HepG2 (cell line): ENCODE data around the gene ACTN4. TPM values are rescaled to one million over a fixed set of nuclear protein-coding genes. Genes with fewer than 3 reads are reported as not detected.
A peak's percentile ranks its signal among the peaks of the same experiment; 100 is the strongest.

Source experiments
- MED8 ChIP-seq: sonication (generic); formaldehyde crosslinking; IDR thresholded peaks from 2 replicates; pipeline ENCODE4 v1.8.1; 2023; ENCODE audit warnings: mild to moderate bottlenecking, missing genetic modification reagents; ENCODE audit not compliant: insufficient replicate concordance
- MXD4 ChIP-seq: IDR thresholded peaks from 2 replicates; pipeline ENCODE4 v1.6.1; 2016; ENCODE audit warnings: mild to moderate bottlenecking, missing biosample characterization, missing genetic modification reagents
- RBM39 ChIP-seq: fragments of 200-400 bp; formaldehyde crosslinking; IDR thresholded peaks from one replicate; pipeline ENCODE4 v1.6.1; 2018; ENCODE audit warnings: antibody characterized with exemption, mild to moderate bottlenecking, low read depth, low read length; ENCODE audit not compliant: poor library complexity, severe bottlenecking
- SALL1 ChIP-seq: sonication (generic); formaldehyde crosslinking; IDR thresholded peaks from 2 replicates; pipeline ENCODE4 v1.8.0; 2022; ENCODE audit warnings: mild to moderate bottlenecking, missing genetic modification reagents
- SMYD3 ChIP-seq: sonication (generic); formaldehyde crosslinking; IDR thresholded peaks from 2 replicates; pipeline ENCODE4 v1.8.1; 2023; ENCODE audit warnings: mild to moderate bottlenecking, missing genetic modification reagents
- TAF1 ChIP-seq: sonication (generic); formaldehyde crosslinking; IDR thresholded peaks from 2 replicates; pipeline ENCODE4 v1.4.0; 2020; ENCODE audit warnings: missing genetic modification reagents
- TBX2 ChIP-seq: sonication (generic); formaldehyde crosslinking; IDR thresholded peaks from 2 replicates; pipeline ENCODE4 v1.5.0; 2020; ENCODE audit warnings: missing genetic modification reagents, mild to moderate bottlenecking, borderline replicate concordance
- YEATS2 ChIP-seq: sonication (generic); formaldehyde crosslinking; IDR thresholded peaks from 2 replicates; pipeline ENCODE4 v1.4.0; 2020; ENCODE audit warnings: missing genetic modification reagents, borderline replicate concordance
- ZFP37 ChIP-seq: sonication (generic); formaldehyde crosslinking; IDR thresholded peaks from 2 replicates; pipeline ENCODE4 v1.4.0; 2020; ENCODE audit warnings: missing genetic modification reagents, borderline replicate concordance
- ZNF264 ChIP-seq: sonication (generic); formaldehyde crosslinking; IDR thresholded peaks from 2 replicates; pipeline ENCODE4 v1.4.0; 2020; ENCODE audit warnings: missing genetic modification reagents
- ZNF350 ChIP-seq: sonication (generic); formaldehyde crosslinking; IDR thresholded peaks from 2 replicates; pipeline ENCODE4 v1.4.0; 2020; ENCODE audit warnings: mild to moderate bottlenecking, low read depth, missing genetic modification reagents, borderline replicate concordance
- ZNF790 ChIP-seq: sonication (generic); formaldehyde crosslinking; IDR thresholded peaks from 2 replicates; pipeline ENCODE4 v1.8.0; 2022; ENCODE audit warnings: missing genetic modification reagents, mild to moderate bottlenecking, borderline replicate concordance
- ZNF879 ChIP-seq: sonication (generic); formaldehyde crosslinking; IDR thresholded peaks from 2 replicates; pipeline ENCODE4 v1.8.1; 2023; ENCODE audit warnings: missing genetic modification reagents
- polyA plus RNA-seq, 8 experiments: library from polyadenylated mRNA; depleted of rRNA in 3 of 8; stranded (reverse) in 7 of 8; unstranded in 1 of 8; fragments of >200 nt; fragmentation: Illumina TruSeq in 4 of 8; extraction: Trizol in 4 of 8; gene quantifications; 2 replicates each; pipeline versions ENCODE4 v1.2.1 to v1.2.3, GENCODE V29; 2011 to 2016; ENCODE audit warnings: low read depth in 4 of 8, missing spikeins in 1 of 8, mixed read lengths in 1 of 8; ENCODE audit not compliant: insufficient read depth in 1 of 8
- total RNA-seq, 5 experiments: library from RNA; depleted of rRNA; stranded (reverse); fragments of >200 nt; fragmentation: Illumina TruSeq; extraction: Trizol; gene quantifications; 2 replicates each; pipeline ENCODE4 v1.2.3, GENCODE V29; 2016; ENCODE audit warnings: low read depth in 1 of 5
- TF ChIP-seq, protein P1 (sequence below): IDR thresholded peaks from 2 replicates; pipeline ENCODE4 v1.4.0; 2020; ENCODE audit warnings: mild to moderate bottlenecking, missing genetic modification reagents
- TF ChIP-seq, protein P2 (sequence below): sonication (generic); formaldehyde crosslinking; IDR thresholded peaks from 2 replicates; pipeline ENCODE4 v1.8.0; 2022; ENCODE audit warnings: mild to moderate bottlenecking, missing genetic modification reagents; ENCODE audit not compliant: insufficient replicate concordance
- TF ChIP-seq, protein P3 (sequence below): sonication (generic); formaldehyde crosslinking; IDR thresholded peaks from 2 replicates; pipeline ENCODE4 v1.4.0; 2020; ENCODE audit warnings: missing genetic modification reagents
- TF ChIP-seq, protein P4 (sequence below): sonication (generic); formaldehyde crosslinking; IDR thresholded peaks from 2 replicates; pipeline ENCODE4 v1.4.0; 2020; ENCODE audit warnings: missing genetic modification reagents, mild to moderate bottlenecking, borderline replicate concordance

The ACTN4 gene
- total and polyA plus RNA-seq, 2 of the 13 experiments (the other 11 are each of a cell fraction or from before 2014, with no cell fraction given) = 171 to 192 TPM

DNA sequence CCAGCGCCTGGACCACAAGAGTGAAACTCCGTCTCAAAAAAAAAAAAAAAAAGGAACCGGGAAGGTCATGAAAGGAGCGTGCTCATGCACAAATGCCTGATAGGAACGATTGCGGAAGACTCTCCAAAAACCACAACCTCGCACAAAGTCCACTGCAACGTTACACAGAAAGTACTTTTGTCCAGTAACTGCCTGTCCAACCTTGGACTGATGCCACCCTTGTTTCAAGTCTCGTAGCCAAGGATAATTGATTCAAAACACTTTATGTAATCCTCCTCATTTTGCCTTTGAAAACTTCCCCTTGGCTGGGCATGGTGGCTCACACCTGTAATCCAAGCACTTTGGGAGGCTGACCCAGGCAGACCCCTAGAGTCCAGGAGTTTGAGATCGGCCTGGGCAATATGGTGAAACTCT is 112.1 kb downstream of the ACTN4 start (continued):
- TF ChIP-seq, protein P1, sequence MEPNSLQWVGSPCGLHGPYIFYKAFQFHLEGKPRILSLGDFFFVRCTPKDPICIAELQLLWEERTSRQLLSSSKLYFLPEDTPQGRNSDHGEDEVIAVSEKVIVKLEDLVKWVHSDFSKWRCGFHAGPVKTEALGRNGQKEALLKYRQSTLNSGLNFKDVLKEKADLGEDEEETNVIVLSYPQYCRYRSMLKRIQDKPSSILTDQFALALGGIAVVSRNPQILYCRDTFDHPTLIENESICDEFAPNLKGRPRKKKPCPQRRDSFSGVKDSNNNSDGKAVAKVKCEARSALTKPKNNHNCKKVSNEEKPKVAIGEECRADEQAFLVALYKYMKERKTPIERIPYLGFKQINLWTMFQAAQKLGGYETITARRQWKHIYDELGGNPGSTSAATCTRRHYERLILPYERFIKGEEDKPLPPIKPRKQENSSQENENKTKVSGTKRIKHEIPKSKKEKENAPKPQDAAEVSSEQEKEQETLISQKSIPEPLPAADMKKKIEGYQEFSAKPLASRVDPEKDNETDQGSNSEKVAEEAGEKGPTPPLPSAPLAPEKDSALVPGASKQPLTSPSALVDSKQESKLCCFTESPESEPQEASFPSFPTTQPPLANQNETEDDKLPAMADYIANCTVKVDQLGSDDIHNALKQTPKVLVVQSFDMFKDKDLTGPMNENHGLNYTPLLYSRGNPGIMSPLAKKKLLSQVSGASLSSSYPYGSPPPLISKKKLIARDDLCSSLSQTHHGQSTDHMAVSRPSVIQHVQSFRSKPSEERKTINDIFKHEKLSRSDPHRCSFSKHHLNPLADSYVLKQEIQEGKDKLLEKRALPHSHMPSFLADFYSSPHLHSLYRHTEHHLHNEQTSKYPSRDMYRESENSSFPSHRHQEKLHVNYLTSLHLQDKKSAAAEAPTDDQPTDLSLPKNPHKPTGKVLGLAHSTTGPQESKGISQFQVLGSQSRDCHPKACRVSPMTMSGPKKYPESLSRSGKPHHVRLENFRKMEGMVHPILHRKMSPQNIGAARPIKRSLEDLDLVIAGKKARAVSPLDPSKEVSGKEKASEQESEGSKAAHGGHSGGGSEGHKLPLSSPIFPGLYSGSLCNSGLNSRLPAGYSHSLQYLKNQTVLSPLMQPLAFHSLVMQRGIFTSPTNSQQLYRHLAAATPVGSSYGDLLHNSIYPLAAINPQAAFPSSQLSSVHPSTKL (CRISPR knock-in tag) = peak; percentile 89
- no peak for TF ChIP-seq ZNF879 (CRISPR knock-in tag)
- no peak for TF ChIP-seq RBM39
- TF ChIP-seq YEATS2 (CRISPR knock-in tag) = peak; percentile 30; the same call in 1 of the 2 replicates
- TF ChIP-seq ZFP37 (CRISPR knock-in tag) = peak; percentile 30; the same call in 1 of the 2 replicates
- TF ChIP-seq, protein P2, sequence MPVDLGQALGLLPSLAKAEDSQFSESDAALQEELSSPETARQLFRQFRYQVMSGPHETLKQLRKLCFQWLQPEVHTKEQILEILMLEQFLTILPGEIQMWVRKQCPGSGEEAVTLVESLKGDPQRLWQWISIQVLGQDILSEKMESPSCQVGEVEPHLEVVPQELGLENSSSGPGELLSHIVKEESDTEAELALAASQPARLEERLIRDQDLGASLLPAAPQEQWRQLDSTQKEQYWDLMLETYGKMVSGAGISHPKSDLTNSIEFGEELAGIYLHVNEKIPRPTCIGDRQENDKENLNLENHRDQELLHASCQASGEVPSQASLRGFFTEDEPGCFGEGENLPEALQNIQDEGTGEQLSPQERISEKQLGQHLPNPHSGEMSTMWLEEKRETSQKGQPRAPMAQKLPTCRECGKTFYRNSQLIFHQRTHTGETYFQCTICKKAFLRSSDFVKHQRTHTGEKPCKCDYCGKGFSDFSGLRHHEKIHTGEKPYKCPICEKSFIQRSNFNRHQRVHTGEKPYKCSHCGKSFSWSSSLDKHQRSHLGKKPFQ (CRISPR knock-in tag) = no peak
- peak; percentile 18; the same call in 1 of the 2 replicates for TF ChIP-seq ZNF350 (CRISPR knock-in tag)
- no peak for TF ChIP-seq ZNF790 (CRISPR knock-in tag)
- TF ChIP-seq, protein P3, sequence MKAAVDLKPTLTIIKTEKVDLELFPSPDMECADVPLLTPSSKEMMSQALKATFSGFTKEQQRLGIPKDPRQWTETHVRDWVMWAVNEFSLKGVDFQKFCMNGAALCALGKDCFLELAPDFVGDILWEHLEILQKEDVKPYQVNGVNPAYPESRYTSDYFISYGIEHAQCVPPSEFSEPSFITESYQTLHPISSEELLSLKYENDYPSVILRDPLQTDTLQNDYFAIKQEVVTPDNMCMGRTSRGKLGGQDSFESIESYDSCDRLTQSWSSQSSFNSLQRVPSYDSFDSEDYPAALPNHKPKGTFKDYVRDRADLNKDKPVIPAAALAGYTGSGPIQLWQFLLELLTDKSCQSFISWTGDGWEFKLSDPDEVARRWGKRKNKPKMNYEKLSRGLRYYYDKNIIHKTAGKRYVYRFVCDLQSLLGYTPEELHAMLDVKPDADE (CRISPR knock-in tag) = no peak
- TF ChIP-seq, protein P4, sequence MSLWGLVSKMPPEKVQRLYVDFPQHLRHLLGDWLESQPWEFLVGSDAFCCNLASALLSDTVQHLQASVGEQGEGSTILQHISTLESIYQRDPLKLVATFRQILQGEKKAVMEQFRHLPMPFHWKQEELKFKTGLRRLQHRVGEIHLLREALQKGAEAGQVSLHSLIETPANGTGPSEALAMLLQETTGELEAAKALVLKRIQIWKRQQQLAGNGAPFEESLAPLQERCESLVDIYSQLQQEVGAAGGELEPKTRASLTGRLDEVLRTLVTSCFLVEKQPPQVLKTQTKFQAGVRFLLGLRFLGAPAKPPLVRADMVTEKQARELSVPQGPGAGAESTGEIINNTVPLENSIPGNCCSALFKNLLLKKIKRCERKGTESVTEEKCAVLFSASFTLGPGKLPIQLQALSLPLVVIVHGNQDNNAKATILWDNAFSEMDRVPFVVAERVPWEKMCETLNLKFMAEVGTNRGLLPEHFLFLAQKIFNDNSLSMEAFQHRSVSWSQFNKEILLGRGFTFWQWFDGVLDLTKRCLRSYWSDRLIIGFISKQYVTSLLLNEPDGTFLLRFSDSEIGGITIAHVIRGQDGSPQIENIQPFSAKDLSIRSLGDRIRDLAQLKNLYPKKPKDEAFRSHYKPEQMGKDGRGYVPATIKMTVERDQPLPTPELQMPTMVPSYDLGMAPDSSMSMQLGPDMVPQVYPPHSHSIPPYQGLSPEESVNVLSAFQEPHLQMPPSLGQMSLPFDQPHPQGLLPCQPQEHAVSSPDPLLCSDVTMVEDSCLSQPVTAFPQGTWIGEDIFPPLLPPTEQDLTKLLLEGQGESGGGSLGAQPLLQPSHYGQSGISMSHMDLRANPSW (CRISPR knock-in tag) = peak; percentile 85; the same call in 1 of the 2 replicates
- TF ChIP-seq MED8 (CRISPR knock-in tag) = peak; percentile 90
- peak; percentile 19; the same call in 1 of the 2 replicates for TF ChIP-seq TAF1 (CRISPR knock-in tag)
- TF ChIP-seq SMYD3 (CRISPR knock-in tag) = 0 out of 2 replicates have a peak, but pooled peaks have one; percentile 44
- TF ChIP-seq MXD4 (CRISPR knock-in tag) = no peak
- peak; percentile 86 for TF ChIP-seq SALL1
- peak; percentile 87 for TF ChIP-seq TBX2 (CRISPR knock-in tag)
- peak; percentile 88; the same call in 1 of the 2 replicates for TF ChIP-seq ZNF264 (CRISPR knock-in tag)
